ENCODE results near the gene APCDD1L. TPM values are rescaled to one million over a fixed set of nuclear protein-coding genes. Genes with fewer than 3 reads are reported as not detected.
A peak's percentile ranks its signal among the peaks of the same experiment; 100 is the strongest.

APCDD1L gene
- polyA plus RNA-seq, 1 donor, result 0.09 TPM

DNA sequence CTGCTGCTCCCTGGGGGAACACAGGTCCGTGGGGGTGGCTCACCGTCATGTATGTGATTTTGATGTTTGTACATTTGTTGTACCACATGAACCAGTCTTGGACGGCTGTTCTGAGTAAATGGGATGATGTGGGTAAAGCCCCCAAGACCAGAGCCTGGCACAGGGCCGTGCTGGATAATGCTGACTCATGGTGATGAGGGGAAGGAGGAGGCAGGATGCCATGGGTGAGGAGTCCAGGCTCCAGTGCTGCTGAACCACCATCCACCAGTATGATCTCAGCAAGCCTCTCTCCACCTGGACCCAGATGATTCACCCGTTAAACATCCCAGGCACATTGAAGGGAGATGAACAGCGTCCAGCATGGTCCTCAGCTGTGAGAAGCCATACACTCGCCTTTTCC is 9.6 kb upstream of the APCDD1L start:
- H3K27ac ChIP-seq (ENCODE audit: low read length), result no peak overlapping the region
- H3K36me3 ChIP-seq (ENCODE audit: control insufficient read depth, insufficient read depth, low read length), result no peaks in the 10 kb centered on the region
- no peaks in the 10 kb centered on the region for H3K4me1 ChIP-seq (ENCODE audit: control insufficient read depth, insufficient read depth, low read length)
- no peak overlapping the region for H3K4me3 ChIP-seq (ENCODE audit: low read length)
- whole genome bisulfite sequencing (ENCODE audit: insufficient coverage, low lambda C conversion rate), result 100% methylated on average over 1 of the region's 7 CpGs
- H3K27me3 ChIP-seq (ENCODE audit: control insufficient read depth, insufficient read depth, low read length), result no peaks in the 10 kb centered on the region
- peaks cover 2% of the 10 kb centered on the region for H3K9me3 ChIP-seq (ENCODE audit: control insufficient read depth, low read depth, low read length)
- DNase-seq, result no peak

DNA sequence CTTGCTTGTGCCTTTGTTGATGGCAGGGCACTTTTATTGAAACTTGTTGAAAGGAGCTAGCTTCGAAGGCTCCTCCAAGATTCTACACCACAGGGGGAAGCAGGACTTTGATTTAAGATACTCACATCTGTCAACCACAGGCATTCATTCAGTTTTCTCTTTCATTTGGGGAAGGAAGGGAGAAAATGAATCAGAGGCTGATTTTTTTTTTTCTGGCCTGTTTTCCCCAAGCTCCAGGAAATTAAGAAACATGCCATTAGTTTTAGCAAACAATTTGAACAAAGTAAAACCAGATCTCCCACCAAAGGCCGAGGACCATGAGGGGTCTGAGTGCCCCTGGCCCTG is 8.7 kb upstream of the APCDD1L start:
- WGBS (ENCODE audit: insufficient coverage, low lambda C conversion rate), result no CpG with 5 or more reads among the region's 2 CpGs
- DNase-seq, result no peak

DNA sequence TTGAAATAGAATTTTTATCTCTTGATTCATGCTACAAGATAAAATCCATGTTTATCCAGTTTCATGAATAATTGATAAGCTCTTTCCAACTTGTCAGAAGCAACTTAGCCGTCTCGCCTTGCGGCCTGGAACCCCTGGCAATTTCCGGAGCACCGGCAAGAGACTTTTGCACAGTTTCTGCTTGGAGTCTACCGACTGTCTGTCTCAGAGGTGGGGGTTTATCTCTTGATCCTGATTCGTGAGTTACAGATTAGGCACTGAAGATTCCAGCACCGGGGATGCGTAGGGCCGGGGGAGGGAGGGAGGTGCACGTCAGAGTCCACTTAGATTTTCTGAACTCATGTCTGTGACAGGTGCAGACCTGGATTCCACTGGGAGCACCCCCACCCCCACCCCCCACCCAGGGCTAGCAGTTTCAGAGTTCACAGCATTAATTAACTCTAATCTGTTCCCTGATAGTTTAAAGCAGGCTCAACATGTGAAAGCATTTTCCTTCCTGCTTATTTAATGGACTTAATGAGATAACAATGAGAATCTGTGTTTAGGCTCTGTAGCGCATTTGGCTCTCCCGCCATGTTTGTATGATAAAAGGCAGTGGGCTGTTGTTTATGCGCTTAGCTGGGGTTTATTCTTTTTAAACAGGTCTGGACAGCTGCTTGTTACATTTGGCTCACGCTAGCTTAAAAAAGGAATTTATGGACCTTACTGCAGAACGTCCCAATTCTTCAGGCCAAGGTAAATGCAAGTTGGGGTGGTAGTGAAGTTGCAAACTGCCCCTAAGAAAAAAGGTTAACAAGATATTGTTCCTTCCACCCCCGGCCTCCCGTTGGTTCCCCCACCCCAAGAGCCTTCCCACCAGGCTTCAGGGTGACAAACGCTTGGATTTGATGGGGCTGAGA is 8.1 kb upstream of the APCDD1L start:
- Histone ChIP-seq H3K4me1 (ENCODE audit: control insufficient read depth, insufficient read depth, low read length) (no peaks in the 10 kb centered on the region), H3K9me3 (ENCODE audit: control insufficient read depth, low read depth, low read length) (peaks cover 2% of the 10 kb centered on the region), H3K4me3 (ENCODE audit: low read length) (no peak overlapping the region), H3K27ac (ENCODE audit: low read length) (no peak overlapping the region), H3K27me3 (ENCODE audit: control insufficient read depth, insufficient read depth, low read length) (no peaks in the 10 kb centered on the region), H3K36me3 (ENCODE audit: control insufficient read depth, insufficient read depth, low read length) (no peaks in the 10 kb centered on the region)
- WGBS (ENCODE audit: insufficient coverage, low lambda C conversion rate), result no CpG with 5 or more reads among the region's 19 CpGs
- DNase-seq, result peak in 1 of 2 donors; percentile 36

More for the DNA sequence above, 8.7 kb upstream of the APCDD1L start:
- H3K27me3 ChIP-seq (ENCODE audit: control insufficient read depth, insufficient read depth, low read length), result no peaks in the 10 kb centered on the region
- no peak overlapping the region for H3K27ac ChIP-seq (ENCODE audit: low read length)
- H3K4me3 ChIP-seq (ENCODE audit: low read length), result no peak overlapping the region
- no peaks in the 10 kb centered on the region for H3K36me3 ChIP-seq (ENCODE audit: control insufficient read depth, insufficient read depth, low read length)
- peaks cover 2% of the 10 kb centered on the region for H3K9me3 ChIP-seq (ENCODE audit: control insufficient read depth, low read depth, low read length)
- H3K4me1 ChIP-seq (ENCODE audit: control insufficient read depth, insufficient read depth, low read length), result no peaks in the 10 kb centered on the region

DNA sequence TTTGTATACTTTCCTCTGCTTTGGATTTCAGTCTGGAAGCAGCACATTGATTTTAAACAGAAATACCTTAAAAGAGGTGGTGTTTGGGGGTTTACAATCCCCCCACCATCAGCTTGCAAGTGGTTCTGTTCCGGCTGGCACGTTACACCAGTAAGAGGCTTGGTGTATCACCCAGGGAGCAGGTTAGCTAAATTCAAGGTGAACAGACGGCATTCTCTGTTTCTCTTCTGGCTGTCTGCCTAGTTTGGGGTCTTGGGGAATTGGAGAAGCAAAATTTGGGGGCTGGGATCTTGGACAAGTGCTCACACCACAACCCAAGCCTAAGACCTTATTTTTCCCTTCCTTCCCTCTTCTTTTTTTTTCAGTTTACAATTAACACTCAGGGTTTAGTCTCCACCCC is 7.5 kb upstream of the APCDD1L start:
- DNase-seq, result no peak
- no peaks in the 10 kb centered on the region for H3K36me3 ChIP-seq (ENCODE audit: control insufficient read depth, insufficient read depth, low read length)
- no peaks in the 10 kb centered on the region for H3K4me1 ChIP-seq (ENCODE audit: control insufficient read depth, insufficient read depth, low read length)
- WGBS (ENCODE audit: insufficient coverage, low lambda C conversion rate), result no CpG with 5 or more reads among the region's 3 CpGs
- no peak overlapping the region for H3K4me3 ChIP-seq (ENCODE audit: low read length)
- no peak overlapping the region for H3K27ac ChIP-seq (ENCODE audit: low read length)
- no peaks in the 10 kb centered on the region for H3K27me3 ChIP-seq (ENCODE audit: control insufficient read depth, insufficient read depth, low read length)
- peaks cover 2% of the 10 kb centered on the region for H3K9me3 ChIP-seq (ENCODE audit: control insufficient read depth, low read depth, low read length)

DNA sequence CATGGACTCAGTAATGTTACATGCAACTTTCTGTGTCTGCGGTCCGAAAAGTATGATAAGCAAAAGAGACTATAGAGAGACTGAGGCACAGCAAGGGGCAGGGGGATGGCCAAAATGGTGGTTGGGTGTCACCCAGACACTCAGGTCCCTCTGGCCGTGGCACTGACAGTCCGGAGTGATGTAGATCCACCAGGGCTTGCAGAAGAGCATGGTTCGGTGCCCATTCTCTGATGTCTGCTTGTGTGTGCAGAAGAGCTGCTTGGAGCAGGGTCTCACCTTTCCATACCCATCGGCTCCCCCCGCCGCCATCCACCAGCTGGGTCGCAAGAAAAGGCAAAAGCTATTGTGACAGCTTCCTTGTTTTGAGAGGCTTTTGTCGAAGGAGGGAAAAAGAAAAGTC is 6.6 kb upstream of the APCDD1L start:
- no peak for DNase-seq
- H3K4me1 ChIP-seq (ENCODE audit: control insufficient read depth, insufficient read depth, low read length), result no peaks in the 10 kb centered on the region
- H3K36me3 ChIP-seq (ENCODE audit: control insufficient read depth, insufficient read depth, low read length), result no peaks in the 10 kb centered on the region
- no peak overlapping the region for H3K27ac ChIP-seq (ENCODE audit: low read length)
- peaks cover 2% of the 10 kb centered on the region for H3K9me3 ChIP-seq (ENCODE audit: control insufficient read depth, low read depth, low read length)
- H3K4me3 ChIP-seq (ENCODE audit: low read length), result no peak overlapping the region
- no peaks in the 10 kb centered on the region for H3K27me3 ChIP-seq (ENCODE audit: control insufficient read depth, insufficient read depth, low read length)
- 100% methylated on average over 2 of the region's 10 CpGs for WGBS (ENCODE audit: insufficient coverage, low lambda C conversion rate)

DNA sequence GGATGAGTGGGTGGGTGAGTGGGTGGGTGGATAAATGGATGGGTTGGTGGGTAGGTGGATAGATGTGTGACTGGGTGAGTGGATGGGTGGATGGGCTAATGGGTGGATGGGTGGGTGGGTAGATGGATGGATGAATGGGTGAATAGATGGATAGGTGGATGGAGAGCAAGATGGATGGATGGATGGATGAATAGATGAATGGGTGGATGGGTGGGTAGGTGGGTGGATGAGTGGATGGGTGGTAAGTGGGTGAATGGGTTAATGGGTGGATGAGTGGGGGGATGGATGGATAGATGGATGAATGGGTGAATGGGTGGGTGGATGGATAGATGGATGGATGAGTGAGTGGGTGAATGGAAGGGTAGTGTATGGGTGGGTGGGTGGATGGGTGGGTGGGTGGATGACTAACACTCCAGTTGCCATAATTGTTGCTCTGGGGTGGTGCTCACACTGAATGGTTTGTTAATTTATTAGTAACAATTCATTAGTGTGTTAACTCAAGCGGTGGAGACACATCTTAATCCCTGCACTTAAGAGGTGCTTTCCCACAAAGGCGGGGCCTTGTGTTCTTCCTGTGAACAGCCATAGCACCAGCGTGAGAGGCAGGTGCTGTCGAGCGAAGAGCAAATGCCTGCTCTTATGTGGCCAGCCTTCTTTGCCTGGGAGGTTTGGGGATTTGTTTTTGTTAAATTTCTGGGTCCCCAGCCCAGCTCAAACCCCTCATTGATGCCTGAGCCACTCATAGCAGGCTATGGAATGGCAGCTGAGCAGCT is 4.9 kb upstream of the APCDD1L start:
- no peak for DNase-seq
- H3K4me3 ChIP-seq (ENCODE audit: low read length), result no peak overlapping the region
- no CpG with 5 or more reads among the region's 5 CpGs for WGBS (ENCODE audit: insufficient coverage, low lambda C conversion rate)
- no peaks in the 10 kb centered on the region for H3K9me3 ChIP-seq (ENCODE audit: control insufficient read depth, low read depth, low read length)
- no peaks in the 10 kb centered on the region for H3K4me1 ChIP-seq (ENCODE audit: control insufficient read depth, insufficient read depth, low read length)
- no peak overlapping the region for H3K27ac ChIP-seq (ENCODE audit: low read length)
- H3K36me3 ChIP-seq (ENCODE audit: control insufficient read depth, insufficient read depth, low read length), result no peaks in the 10 kb centered on the region
- peaks cover 13% of the 10 kb centered on the region for H3K27me3 ChIP-seq (ENCODE audit: control insufficient read depth, insufficient read depth, low read length)

DNA sequence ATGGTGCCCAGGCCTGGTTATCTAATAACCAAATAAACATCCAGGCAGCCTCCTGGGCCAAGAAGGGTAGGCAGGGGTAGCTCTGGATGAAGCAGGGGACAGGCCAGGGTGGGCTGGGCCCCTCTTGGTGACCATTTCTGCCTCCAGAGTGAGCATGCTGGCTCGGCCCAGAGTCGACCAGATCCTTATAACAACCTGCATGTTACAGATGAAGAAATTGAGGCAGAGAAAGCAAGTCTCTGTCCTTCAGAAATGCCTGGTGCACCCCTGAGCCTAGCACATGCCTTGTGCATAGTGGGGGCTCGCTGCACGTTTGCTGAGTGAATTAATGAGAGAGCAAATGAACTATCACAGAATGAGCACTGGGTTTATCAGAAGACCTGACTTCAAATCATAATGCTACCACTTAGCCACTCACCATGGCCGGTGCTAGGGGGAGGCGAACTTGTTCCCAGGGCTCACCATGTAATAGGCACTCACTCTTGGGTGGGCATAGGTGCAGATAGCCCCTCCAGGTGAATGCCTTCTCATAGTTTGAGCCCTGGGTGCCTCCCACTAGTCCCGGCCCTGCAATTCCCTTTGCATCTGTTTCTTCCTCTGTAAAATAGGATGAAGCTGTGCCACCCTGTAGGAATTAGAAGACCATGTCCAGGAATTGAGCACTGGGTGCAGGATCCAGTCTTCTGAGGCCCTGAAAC is 3.8 kb upstream of the APCDD1L start:
- DNase-seq, result no peak
- no peaks in the 10 kb centered on the region for H3K4me1 ChIP-seq (ENCODE audit: control insufficient read depth, insufficient read depth, low read length)
- H3K27me3 ChIP-seq (ENCODE audit: control insufficient read depth, insufficient read depth, low read length), result peaks cover 24% of the 10 kb centered on the region
- no peak overlapping the region for H3K4me3 ChIP-seq (ENCODE audit: low read length)
- H3K27ac ChIP-seq (ENCODE audit: low read length), result no peak overlapping the region
- WGBS (ENCODE audit: insufficient coverage, low lambda C conversion rate), result no CpG with 5 or more reads among the region's 7 CpGs
- H3K36me3 ChIP-seq (ENCODE audit: control insufficient read depth, insufficient read depth, low read length), result no peaks in the 10 kb centered on the region
- peaks cover 3% of the 10 kb centered on the region for H3K9me3 ChIP-seq (ENCODE audit: control insufficient read depth, low read depth, low read length)

DNA sequence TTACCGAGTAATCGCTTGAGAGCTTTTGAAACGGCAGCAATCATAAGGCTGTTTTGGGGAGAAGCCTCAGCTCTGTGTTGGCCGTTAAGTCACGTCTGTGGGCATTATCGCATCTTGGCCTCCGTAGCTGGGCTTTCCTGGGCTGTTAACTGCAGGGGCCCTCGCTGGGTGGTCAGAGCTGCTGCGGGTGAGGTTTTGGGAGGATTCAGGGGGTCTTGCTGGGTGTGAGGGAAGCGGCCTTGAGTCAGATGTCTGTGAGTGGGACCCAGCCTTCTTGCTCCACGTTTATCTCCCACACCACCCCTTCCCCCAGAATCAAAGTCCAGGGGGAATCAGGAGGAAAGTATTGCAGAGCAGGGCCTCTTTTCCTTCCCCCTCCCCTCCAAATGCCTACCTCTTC is 3.2 kb upstream of the APCDD1L start:
- WGBS (ENCODE audit: insufficient coverage, low lambda C conversion rate), result no CpG with 5 or more reads among the region's 11 CpGs
- Histone ChIP-seq H3K27me3 (ENCODE audit: control insufficient read depth, insufficient read depth, low read length) (peaks cover 30% of the 10 kb centered on the region), H3K9me3 (ENCODE audit: control insufficient read depth, low read depth, low read length) (peaks cover 3% of the 10 kb centered on the region), H3K4me3 (ENCODE audit: low read length) (no peak overlapping the region), H3K36me3 (ENCODE audit: control insufficient read depth, insufficient read depth, low read length) (no peaks in the 10 kb centered on the region), H3K4me1 (ENCODE audit: control insufficient read depth, insufficient read depth, low read length) (no peaks in the 10 kb centered on the region), H3K27ac (ENCODE audit: low read length) (no peak overlapping the region)
- DNase-seq, result no peak

DNA sequence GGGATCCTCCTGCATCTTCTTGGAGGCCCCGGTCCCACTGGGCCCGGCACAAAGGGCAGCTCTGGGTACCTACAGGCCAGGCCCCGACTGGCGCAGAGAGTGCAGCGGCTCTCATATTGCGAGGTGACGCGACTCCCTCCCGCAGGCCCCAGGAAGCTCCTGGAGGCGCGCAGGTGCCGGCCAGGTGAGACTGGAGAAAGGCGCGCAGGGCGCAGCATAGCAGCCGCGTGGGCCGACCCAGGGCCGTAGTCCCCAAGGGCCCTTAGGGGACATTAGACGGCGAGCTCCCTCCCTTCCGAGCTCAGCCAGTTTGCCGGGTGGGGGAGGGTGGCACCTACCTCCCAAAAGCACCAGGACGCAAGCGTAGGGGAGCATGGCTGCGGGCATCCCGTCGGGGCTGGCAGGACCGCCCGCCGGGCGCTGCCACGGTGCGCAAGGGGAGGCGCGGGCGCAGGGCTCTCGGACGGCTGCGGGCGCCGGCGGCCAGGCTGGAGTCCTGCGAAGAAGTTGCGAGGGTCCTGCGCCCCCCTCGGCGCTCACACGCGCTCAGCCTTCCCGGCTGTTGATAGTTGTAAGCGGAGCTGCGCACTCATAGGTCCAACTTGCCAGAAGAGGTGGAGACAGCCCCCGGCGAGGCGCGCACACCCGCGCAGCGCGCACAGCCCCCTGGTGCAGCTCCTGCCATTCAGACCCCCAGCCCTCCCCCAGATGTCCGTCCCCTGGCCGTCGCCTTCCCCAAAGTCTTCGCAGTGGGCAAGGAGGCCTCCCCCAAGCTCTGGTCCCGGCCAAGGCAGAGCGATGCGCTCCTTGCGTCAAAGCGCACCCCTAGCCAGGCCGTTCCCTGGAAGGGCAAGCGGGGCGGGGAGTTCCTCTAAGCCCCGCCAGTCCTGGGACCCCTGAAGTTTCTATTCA is 622 bp downstream of the APCDD1L start:
- Histone ChIP-seq H3K36me3 (ENCODE audit: control insufficient read depth, insufficient read depth, low read length) (no peaks in the 10 kb centered on the region), H3K27me3 (ENCODE audit: control insufficient read depth, insufficient read depth, low read length) (peaks cover 43% of the 10 kb centered on the region), H3K27ac (ENCODE audit: low read length) (no peak overlapping the region), H3K4me3 (ENCODE audit: low read length) (no peak overlapping the region), H3K4me1 (ENCODE audit: control insufficient read depth, insufficient read depth, low read length) (no peaks in the 10 kb centered on the region), H3K9me3 (ENCODE audit: control insufficient read depth, low read depth, low read length) (peaks cover 3% of the 10 kb centered on the region)
- peak in 1 of 2 donors; percentile 19 for DNase-seq
- no CpG with 5 or more reads among the region's 74 CpGs for WGBS (ENCODE audit: insufficient coverage, low lambda C conversion rate)

All from large intestine (tissue), 3 donors.